HG03460 (cell line): ENCODE results near the gene CYP3A4.
"Not testable (repeated sequence)": the region's sequence is repeated elsewhere in the genome, so short reads cannot be mapped to it uniquely, and the experiment has no call there.

Experiments
- ATAC-seq: cut with Tn5 transposase; IDR thresholded peaks from one replicate; pipeline ENCODE4 v1.9.1; 2021; ENCODE audit not compliant: unreplicated experiment

The CYP3A4 gene

DNA sequence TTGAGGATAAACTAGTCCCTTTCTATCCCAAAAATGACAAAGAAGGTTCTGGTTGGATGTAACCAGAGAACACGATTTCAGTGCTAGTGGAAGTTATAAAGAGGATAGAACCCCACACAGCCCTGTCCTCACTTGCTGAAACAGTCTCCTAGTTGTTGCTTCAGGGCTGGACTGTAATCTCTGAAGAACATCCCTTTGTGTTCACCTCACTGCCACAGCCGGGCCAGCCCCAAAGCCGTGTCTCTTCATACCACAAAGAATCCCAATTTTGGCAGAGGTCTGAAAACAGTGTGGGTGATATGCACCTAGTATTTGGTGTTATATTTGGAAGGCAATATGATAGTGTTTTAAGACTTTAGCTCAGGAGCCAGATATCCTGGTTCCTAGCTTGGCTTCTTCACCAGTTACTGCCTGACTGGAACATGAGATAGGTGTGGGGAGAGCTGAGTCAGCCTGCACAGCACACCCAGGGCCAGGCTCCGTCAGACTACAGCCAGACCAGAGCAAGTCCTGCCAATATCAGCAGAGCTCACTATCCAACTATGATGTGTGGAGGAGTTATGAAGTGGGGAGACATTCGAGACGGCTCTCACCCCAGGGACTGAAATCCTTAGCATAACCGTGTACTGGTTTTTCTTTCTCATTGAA, 21.2 kb downstream of the CYP3A4 start:
- ATAC-seq = no peak

GRCh38 chr7:99755085-99755484, 28.9 kb downstream of the CYP3A4 start:
- no peak for ATAC-seq

DNA sequence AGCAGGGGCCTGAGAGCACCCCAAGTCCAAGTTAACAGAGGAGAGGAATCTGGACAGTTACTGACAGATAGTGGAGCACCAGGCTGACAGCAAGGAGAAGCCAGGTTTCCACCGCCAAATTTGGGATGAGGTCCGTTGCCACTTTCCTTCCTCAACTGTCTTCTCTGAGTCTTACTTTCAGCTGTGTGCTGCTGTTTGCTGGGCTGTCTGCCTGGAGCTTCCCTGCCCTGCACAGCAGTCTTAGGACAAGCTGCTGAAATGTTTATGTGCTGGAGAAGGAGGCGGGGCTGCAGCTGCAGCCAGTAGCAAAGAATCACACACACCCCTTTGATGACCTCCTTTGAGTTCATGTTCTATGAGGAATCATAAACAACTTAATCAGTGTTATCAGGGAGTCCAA, 31.6 kb downstream of the CYP3A4 start:
- no peak for ATAC-seq

DNA sequence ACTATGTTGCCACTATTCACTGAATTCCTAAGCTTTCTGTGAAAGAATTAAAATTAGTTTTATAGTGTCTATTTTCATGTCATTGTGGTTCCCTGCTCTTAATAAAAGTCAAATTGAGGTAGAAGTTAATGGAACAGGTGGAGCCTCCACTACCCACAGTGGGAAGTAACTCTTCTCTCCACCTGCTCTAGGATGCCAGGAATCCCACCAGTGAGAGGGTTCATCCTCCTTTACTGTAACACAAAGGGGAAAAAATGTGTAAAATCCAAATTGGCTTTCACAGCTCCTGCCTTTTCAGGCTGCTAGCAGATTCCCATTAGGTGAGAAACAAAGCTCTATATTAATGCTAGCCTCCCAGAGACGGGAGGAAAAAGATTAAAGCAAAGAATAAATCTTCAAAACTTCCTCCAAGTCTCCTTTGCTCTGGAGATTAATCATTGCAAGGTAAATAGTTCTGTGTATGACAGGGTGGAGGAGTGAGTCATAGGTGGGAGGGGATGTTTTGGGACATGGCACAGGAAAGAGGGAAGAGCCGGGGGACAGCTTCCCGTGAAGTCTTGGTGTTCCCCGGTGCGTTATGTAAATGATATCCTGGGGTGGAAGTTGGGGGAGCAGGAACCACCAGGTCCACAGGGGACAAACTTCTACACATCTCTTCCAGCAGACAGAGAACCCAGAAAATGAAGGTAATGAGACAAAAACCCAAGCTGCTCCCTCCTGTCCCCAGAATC, 32.5 kb downstream of the CYP3A4 start:
- not testable (repeated sequence) for ATAC-seq

- ATAC-seq = no peak
These were observed 35.0 kb downstream of the CYP3A4 start for GRCh38 chr7:99748846-99749579.

DNA sequence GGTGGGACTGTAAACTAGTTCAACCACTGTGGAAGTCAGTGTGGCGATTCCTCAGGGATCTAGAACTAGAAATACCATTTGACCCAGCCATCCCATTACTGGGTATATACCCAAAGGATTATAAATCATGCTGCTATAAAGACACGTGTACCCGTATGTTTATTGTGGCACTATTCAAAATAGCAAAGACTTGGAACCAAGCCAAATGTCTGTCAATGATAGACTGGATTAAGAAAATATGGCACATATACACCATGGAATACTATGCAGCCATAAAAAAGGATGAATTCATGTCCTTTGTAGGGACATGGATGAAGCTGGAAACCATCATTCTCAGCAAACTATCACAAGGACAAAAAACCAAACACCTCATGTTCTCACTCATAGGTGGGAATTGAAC, 37.1 kb downstream of the CYP3A4 start:
- ATAC-seq = not testable (repeated sequence)

GRCh38 chr7:99745395-99745794, 38.6 kb downstream of the CYP3A4 start:
- ATAC-seq = not testable (repeated sequence)

- no peak for ATAC-seq
These were observed 41.1 kb downstream of the CYP3A4 start for GRCh38 chr7:99742737-99743394.

DNA sequence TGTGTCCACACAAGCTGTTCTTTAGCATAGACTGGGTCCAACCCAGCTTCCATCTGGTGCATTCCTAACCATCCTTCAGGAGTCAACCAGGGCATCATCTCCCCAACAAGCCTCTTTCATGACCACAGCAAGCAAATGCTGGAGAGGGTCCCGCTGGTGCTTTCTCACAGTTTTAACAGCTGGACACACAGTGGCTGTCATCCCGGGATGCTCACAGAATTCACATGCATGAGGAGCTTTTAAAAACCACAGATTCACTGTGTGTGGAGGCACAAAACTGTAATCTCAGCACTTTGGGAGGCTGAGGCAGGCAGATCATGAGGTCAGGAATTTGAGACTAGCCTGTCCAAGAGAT, 42.6 kb downstream of the CYP3A4 start:
- ATAC-seq = no peak

DNA sequence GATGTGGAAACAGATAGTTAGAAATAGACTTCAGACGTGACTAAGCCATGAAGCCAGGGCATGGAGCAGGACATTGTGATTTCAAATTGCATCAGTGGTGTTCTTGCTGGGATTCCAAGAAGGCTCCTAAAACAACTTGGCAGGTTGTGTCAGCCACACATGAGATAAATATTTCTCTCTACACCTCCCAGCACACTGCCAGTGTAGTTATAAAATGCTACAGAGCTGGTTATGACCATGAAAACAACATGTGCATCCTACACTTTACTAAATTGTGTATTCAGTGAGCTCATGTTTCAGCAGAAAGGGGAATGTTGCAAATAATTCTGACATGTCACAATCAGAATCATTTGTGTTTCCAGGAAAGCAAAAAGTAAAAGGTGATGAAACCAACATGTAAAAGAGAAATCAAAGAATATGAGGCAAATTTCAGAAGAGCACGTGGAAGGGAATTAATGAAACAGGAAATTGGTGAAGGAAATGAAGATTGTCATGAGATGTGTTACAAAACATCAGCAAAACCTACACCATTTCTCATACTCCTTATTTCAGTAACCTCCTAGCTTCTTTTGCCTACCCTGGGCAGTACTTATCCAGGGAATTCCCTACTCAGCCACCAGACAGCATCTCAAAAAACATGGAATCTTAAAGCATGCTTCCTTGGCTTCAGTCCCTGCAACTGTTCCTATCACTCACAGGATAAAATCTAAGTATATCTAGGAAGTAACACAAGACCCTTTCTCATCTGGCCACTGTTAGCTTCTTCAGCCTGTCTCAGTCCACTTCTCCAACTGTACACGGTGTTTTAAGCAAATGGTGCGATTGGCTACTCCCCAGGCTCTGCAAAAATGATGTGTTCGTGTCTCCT, 43.2 kb downstream of the CYP3A4 start:
- ATAC-seq = no peak

DNA sequence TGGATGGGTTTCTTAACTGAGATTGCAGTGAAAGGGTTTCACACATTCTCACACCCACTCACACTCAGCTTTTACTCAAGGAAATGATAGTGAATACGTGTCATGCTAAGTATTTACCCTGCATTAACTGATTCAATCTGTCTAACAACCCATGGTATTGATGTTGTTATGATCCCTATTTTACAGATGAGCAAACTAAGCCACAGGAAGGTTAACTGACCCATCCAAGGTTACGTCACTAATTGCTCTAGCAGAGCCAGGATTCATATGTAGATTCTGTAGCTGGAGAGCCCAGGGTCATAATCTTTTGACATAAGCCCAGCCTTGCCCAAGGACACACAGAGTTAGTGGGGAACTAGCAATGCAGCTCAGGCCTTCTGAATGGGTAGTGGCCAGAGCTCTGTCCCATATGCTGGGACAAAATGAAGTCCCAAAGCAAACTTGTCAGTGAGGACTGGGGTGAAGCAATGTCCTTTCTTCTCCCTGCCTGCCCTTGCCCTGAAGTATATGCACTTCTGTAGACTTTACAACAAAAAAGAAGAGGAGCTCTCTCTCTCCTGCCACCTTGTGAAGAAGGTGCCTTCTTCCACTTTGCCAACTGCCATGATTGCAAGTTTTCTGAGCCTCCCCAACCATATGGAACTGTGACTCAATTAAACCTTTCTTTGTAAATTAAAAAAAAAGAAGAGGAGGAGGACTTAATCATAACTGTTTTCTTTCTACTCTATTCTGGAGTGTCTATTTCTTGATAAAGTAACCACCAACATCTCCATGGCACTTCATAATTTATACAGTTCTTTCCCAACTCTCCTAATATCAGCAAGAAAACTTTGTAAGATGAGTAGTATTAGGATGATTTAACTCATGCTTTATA, 44.0 kb downstream of the CYP3A4 start:
- no peak for ATAC-seq

- no peak for ATAC-seq
These were observed 46.3 kb downstream of the CYP3A4 start for GRCh38 chr7:99737726-99738125.

DNA sequence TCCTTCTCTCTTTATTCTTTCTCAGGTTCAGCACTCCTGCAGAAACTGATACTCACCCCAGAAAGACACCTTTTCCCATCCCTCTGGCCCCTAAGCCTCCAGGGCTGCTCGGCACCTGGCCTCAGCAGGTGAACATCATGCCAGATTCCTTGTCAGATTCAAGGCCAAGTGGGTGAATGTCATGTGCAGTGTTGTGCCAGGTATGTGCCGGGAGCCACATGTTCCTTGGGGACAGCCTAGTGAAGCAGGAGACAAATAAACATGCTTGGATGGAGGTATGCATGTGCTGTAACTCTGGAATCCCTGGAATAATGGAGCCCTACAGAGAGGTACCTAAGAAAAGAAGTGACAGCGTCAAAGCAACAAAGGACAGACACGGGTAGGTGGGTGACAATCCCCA, 47.3 kb downstream of the CYP3A4 start:
- not testable (repeated sequence) for ATAC-seq

- ATAC-seq = no peak
These were observed 49.0 kb downstream of the CYP3A4 start, which contains the start of gene CYP3A7 for GRCh38 chr7:99734987-99735386. CYP3A7 (minus strand) TSS chr7:99735196; CDS start chr7:99735093, 103 bp downstream.

- no peak for ATAC-seq
These were observed 50.5 kb downstream of the CYP3A4 start for GRCh38 chr7:99733448-99733847.

GRCh38 chr7:99733003-99733402, 51.0 kb downstream of the CYP3A4 start:
- ATAC-seq = no peak

GRCh38 chr7:99731638-99732374, 52.2 kb downstream of the CYP3A4 start:
- ATAC-seq = no peak

- ATAC-seq = no peak
These were observed 53.0 kb downstream of the CYP3A4 start for GRCh38 chr7:99730992-99731391.
